CD4-positive, alpha-beta T cell treated with Interleukin-15 for 4 hours (primary cell): Measurements from ENCODE around the gene ANKK1.

ENCODE experiments used
- DNase-seq: peaks from one replicate; pipeline ENCODE4 v3.0.0-alpha.2; 2020; ENCODE audit warnings: low spot score

Gene ANKK1

DNA sequence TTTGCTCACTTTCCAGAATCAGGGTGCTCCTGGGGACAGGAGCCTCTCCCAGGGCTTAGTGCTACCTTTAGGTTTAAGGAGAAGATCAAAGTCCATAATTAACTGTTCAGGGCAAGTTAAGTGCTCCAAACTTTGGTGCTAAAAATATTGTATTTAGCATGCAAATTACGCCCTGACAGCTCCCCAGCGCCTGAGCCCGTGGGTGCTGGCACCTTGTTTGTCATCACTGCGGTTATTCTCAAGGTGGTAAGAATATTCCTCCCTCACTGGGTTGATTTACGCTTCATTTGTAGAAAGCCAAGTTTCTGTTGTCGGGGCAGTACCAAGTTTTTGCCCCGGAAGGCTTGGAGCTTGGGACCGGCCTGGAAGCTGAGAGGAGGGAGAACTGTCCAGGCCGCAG is 21.3 kb downstream of the ANKK1 start:
- no peak for DNase-seq

DNA sequence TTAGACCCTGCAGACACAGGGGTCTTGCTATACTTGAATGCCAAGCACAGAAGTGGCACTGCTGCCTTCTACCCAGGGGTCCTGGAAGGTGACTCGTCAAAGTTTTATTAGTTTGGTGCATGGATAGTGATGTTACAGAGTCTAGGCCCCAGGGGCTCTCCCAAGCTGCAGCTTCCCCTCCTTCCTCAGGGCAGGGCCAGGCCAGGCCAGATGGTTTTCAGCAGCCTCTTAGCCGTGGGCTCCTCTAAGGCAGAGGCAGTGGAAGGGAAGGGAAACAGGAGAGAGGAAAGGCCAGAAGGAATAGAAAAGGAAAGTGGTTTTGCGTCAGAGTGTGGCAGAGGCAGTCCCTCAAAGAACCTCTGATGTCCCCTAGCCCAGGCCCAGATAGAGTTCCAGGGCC is 21.9 kb downstream of the ANKK1 start:
- no peak for DNase-seq

DNA sequence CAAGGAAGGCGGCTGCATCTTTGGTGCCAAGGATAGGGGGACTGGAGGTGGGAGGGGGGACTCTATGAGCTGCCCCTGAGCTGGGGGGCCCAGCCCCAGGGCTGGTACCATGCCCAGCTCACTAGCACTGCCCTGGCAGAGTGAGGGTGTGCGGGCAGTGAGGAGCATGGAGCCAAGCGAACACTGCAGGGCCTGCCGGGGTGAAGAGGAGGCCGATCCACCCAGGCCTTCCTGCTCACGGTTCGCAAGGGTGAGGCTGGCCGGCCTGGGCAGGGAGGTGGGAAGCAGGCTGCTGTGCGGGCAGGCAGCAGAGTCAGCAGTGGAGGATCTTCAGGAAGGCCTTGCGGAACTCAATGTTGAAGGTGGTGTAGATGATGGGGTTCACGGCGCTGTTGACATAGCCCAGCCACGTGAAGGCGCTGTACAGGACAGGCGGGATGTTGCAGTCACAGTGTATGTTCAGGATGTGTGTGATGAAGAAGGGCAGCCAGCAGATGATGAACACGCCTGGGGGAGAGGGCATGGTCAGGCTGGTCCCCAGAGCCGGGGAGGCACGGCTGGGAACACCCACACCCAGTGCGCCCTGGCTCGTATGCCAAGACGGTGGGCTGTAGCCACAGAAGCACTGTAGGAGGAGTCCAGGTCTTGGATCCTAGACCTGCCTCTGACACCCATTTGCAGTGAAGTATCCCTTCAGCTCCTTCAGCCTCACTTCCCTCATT is 23.0 kb downstream of the ANKK1 start:
- DNase-seq = no peak

DNA sequence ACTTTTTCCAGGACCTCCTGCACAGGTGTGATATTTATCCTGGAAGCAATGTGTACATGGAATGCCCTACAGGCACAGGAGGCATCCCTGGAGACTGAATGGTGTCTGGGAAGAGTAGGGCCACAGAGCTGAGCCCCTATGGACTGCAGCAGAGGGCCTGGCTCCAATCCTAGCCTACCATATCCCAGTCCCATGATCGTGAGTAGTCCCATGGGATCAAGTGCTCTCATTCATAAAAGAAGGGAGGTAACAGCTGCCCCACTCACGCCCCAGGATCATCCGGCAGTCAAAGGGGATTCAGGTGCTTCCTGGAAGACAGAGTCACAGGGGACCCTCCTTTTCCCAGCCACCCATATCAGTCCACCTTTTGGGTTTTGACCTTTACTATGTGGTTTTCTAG is 24.0 kb downstream of the ANKK1 start:
- DNase-seq = no peak

DNA sequence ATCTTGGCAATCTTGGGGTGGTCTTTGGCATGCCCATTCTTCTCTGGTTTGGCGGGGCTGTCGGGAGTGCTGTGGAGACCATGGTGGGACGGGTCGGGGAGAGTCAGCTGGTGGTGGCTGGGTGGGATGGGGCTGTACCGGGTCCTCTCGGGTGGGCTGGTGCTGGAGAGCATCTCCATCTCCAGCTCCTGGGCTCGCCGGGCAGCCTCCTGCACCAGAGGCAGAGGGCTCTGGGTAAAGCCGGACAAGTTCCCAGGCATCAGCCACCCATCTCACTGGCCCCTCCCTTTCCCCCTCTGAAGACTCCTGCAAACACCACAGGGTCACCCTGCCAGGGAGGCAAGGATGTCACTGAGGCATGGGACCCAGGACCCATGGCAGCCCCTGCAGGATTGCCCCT is 25.1 kb downstream of the ANKK1 start:
- no peak for DNase-seq

DNA sequence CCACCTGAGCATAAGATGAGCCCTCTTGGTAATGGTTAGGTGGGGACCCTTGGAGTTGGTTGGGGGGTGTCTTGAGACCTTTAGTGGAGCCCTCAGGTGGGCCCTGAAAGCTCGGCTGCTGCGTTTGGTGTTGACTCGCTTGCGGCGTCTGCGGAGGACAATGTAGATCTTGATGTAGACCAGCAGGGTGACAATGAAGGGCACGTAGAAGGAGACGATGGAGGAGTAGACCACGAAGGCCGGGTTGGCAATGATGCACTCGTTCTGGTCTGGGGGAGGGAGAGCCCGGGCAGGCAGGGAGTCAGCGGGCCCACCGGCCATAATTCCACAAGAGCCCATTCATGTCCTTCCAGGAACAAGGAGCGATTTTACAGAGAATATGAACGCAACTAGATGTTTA is 27.8 kb downstream of the ANKK1 start:
- DNase-seq = no peak

DNA sequence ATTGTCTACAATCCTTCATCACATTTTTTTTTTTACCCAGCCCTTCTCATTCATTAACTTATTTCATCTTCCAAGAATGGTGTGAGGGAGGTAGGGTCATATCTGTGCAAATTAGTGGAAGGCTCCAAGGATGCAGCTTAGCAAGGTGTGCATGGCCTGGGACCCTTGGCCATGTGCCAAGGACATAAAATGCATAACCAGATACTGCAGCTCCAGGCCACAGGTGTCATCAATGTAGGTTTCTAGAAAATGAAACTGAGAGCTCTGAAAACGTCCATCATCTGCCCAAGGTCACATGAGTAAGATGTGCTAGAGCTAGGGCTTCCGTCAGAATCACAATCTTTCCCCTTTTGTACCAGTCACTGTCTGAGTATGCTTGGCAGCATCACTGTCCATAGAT is 29.8 kb downstream of the ANKK1 start:
- DNase-seq = no peak

DNA sequence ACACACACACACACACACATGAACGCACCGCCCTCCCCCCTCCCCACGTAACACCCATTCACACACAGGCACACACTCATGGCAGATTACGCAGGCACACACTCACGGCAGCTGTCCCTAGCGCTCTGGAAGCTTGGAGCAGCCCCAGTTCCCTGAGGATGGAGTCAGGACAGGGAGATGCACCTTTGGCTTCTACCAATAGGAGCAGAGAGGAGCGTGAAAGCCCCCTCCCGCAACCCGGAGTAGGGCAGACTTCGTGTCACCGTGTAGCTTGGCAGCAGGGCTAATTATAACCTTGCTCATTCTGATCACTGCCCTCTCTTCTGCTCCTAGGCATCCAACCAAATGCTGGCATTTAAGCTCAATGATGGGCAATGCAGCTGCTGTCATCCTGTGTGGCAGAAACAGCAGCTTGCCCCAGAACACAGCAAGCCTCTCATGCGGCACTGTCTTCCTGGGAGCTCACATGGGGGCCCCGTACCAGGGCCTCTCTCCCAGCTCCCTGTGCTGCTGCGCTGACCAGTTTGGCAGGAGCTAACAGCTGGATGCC is 31.9 kb downstream of the ANKK1 start:
- no peak for DNase-seq

DNA sequence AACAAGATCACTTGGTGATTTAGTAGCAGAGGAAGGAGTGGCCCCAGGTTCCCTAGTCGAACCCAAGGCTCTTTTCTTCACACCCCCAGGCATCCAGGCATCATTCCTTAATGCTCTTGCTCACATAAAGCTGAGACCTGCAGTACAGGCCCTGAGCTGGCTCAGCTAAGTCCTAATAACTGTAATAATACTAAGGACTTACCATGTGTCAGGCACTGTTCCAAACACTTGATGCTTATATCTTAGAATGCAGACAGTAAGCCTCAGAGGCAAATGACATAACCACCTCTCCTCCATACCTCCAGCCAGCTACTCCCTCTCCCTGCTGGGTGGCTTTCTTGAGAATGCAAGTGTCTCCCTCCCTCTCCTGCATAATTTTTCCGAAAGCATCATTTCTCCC is 33.2 kb downstream of the ANKK1 start:
- DNase-seq = no peak

DNA sequence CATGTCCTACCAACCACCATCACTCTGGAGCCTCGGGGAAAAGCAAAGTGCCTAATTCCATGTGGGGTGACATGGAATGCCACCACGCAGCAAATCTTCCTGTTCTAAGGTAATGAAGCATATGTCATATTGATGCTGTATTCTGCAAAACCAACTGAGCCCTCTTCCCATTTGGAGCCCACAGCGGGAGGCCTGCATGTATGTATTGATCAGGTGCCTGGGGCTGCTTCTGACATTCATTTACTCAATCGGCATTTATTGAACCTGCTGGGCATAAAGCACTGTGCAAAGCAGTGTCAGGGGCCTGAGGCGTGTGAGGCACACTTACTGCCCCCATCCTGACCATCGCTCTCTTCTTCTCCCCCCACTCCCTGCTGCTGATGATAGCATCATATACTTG is 39.1 kb downstream of the ANKK1 start:
- no peak for DNase-seq

DNA sequence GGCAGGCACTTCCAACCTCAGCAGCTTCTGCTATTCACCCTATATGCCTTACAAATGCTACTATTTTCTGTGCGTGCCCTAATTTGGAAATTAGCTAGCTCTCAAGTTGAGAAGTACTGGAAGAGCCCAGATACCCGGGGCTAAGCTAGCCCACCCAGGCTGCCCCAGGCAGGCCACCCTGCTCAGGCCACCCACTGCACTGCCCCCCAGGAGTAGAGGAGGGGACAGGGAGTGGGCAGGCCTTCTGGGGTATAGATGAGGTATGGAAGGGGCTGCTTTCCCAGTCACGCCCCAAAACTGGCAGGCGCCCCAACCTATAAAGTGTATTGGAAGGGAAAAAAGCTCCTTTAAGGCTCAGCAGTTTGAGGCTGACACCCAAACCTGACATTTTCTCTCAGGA is 44.2 kb downstream of the ANKK1 start:
- no peak for DNase-seq

DNA sequence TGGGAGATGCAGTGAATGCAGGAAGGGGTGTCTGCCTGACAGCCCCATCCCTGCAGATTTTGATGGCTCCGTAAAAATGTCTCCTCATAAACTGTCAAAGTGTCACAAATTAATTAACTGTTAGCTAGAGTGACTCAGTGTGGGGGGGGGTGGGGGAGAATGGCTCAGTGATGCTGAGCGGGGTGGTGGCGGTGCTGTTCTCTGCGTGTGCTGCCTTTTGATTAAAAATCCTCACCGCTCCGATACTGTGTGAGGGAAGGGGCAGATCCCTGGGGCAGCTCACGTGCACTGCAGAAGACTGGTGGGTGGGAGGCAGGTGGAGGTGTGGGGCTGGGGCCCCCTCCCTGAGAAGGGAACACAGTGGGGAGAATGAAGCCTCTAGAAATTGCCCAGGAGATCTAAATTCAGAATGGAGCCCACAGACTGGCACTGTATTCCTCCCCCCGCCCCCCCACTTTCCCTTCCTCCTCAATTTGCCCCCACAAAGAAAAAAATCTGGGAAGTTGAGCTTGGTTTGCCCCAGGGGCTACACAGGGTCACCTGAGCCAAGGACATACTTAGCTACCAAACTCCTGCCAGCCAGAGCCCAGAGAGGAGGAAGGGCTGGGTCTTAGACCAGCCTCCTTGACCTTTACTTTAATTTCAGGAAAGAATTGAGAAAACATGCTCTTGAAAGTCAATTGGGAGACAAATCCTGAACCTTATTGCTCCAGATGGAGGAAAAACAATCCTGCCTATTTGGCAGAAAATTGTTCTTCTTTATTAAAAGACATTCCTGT is 47.8 kb downstream of the ANKK1 start:
- DNase-seq = no peak

DNA sequence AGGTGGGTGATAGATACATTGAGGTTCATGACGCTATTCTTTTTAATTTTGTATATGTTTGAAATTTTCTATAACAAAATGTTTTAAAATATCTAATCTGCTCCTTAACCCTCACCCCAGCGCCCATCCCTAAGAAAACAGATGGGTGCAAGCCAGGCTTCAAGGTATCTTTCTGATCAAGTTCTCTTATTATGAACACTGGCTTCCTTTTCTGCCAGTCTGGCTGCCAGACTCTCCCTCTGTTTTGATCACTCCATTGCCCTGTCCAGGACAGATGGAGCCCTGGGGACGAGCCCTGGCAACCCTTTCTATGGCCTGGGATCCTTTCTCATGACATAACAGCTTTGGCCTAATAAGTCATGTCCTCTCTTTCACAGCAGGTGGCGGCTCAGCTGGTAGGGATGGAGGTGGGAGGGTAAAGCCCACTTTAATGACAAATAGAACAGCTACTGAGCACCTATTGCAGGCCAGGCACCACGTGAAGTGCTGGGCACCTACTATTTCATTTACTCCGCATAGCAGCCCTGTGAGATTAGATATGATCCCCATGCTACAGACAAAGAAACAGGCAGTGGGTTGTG is 49.2 kb downstream of the ANKK1 start:
- no peak for DNase-seq

DNA sequence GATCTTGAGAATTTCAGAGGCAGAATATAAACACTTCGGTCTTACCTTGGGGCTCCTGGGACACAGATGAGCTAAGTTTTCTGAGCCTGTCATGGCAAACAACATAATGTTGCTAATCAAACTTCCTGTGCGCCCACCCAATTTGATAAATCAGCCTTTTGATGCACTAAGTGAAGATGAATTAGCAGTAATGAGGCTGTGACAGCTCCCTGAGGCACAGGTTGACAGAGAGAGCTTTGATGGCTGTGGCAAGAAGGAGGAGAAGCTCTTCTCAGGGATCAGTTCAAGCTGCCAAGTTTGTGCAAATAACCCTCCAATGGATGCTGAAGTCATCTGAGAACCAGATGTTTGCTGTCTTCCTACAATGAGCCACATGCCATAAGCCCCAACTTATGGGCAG is 53.2 kb downstream of the ANKK1 start:
- no peak for DNase-seq

DNA sequence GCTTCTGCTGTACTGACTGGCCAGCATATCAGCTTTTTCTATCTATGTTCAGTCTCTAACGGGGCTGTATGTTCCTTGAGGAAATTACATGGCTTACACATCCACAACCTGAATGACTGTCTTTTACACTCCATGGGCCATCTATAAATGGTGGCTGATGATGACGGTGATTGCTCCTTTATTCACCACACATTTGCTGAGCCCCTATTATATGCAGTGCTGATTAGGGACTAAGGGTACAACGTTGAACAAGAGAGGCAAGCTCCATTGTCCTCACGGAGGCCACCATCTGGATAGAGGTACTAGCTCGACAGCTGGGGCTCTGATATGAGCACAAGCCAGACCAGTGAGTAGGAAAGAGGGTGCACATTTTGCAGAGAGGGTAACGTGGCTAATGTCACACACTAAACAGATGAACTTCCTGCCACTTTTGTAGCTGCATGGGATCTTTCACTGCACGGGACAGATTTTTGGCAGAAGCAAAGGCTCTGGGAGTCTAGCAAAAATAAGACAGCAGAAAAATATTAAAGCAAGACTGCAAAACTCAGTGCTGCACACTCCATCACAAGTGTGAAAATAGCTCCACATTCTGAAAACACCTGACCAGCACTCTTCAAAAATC is 57.0 kb downstream of the ANKK1 start:
- DNase-seq = no peak

DNA sequence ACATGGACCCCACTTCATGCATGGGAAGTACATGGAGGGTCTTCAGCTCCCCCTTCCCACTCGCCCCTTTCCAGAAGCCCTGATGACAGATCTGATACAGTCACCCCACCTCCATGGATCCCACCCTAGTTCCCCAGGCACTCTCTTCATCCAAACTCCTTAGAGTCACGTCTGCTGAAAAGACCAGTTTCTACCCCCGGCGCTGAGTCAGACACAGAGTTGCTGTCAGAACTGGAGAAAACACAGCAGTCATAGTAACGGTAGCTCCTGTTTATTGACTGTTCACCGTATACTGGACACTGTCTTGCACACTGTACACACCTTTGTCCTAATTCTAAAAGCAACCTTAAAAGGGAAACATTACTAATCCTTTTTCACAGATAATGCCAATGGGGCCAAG is 58.5 kb downstream of the ANKK1 start:
- DNase-seq = no peak

DNA sequence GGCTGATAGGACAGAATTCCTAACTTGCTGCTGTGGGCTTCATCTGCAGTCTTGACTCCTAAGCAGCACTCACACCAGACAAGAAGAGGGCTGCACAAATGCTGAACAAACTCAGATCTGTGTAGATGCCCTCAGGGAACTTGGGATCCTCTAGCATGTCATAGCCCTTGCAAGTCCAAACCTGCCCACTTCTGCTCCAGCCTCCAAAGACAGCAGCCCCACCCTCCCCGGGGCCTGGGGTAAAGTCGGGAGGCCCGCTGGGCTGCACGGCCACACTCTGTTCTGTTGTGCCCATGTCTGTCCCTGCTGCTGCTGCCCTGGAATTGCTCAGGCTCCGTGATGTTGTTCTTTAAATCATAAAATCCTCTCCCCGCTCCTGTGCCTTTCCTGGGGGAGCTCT is 59.4 kb downstream of the ANKK1 start:
- no peak for DNase-seq

DNA sequence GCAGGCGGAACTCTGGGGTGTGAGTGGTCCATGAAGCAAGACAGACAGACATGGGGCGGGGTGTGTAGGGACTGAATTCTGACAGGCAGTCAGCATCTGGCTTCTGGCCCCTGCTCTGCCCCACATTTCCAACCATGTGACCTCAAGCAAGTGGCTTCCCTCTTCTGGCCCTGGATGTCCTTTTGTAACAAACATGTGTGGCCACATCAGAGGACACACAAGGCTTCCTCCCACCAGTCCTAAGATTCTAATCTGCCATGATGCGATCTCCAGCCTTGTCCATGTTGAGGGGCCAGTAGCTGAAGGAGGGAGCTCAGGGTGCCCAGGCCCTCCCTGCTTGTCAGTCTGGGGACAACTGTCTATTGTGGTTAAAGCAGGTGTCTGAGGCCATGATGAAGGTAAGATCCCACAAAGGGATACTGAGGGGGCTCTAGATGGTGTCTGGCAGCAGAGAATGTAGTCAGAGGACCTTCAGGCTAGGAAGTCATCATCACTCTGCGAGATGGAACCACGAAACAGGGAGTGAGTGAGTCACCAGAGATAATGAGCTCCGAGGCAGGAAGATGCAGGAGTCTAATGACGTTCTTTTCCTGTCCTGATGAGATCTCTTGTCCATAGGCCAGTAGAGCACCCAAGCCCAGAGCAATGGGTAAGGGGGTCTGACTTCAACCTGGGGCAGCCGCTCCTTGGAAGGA is 60.2 kb downstream of the ANKK1 start:
- no peak for DNase-seq

DNA sequence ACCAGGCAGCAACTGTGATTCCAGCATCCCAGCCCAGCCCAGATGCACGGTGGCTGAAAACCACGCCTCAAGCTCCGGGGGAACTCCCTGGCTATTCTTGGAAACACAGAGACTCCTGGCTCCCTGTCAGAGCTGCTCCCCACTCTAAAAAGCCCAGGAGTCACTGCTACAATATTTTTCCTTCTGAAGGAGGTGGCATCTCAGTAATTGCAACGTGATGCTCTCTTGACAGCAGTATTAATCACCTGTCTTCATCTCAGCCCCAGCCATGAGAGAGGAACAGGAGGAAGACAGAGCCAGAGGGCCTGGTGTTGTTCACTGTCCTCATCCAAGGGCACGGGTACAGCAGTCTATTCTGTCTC is 60.7 kb downstream of the ANKK1 start:
- no peak for DNase-seq

DNA sequence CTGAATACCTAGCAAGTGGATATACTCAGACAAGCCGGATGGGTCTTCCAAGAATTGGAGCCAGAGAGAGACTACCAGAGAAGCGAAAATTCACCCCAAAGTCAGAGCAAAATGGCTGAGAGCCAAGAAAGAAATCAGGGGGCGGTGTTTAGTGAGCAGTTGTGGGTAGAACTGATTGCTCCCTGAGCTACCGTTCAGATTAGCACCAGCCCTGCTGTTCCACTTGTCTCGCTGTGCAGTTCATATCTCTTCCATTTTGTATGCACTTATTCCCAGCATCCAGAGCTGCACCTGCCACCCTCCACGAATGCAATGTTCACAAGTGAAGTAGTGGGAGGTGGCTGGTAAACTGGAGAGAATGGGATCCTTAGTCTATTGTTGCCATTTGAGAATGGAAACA is 62.2 kb downstream of the ANKK1 start:
- DNase-seq = no peak
